NCI-H2196 (cell line): ENCODE data around the gene IL22RA2.
"Not testable (repeated sequence)": the region's sequence is repeated elsewhere in the genome, so short reads cannot be mapped to it uniquely, and the experiment has no call there.

Source experiments
- DNase-seq: peaks from one replicate; lab custom pipeline; 2025; ENCODE audit not compliant: unreplicated experiment; lab: John Stamatoyannopoulos, UW

The IL22RA2 gene

DNA sequence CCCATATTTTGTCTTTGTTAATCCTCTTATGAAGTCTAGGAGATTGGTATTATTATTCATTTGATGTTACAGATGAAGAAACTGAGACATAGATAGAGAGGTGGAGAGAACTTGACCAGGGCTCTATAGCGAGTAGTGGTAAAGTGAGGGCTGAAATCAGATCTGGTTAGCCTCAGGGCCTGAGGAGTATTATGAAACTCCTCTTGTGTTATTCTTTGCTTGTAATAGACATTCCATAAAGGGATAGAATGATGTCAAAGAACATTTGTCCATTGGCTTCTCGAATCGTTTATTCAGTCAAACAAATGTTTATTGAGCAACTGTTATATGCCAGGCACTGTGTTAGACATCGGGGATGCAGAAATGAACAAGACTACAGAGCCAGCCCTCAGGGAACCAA is at the start of gene IL22RA2:
TSS of gene IL22RA2 (minus strand) at position 144 of the 400 bp plus-strand sequence. CDS start 11,895 bp downstream, outside the sequence.
- no peak for DNase-seq

- no peak for DNase-seq
These were observed 48.9 kb upstream of the IL22RA2 start for GRCh38 chr6:137222381-137222780.

DNA sequence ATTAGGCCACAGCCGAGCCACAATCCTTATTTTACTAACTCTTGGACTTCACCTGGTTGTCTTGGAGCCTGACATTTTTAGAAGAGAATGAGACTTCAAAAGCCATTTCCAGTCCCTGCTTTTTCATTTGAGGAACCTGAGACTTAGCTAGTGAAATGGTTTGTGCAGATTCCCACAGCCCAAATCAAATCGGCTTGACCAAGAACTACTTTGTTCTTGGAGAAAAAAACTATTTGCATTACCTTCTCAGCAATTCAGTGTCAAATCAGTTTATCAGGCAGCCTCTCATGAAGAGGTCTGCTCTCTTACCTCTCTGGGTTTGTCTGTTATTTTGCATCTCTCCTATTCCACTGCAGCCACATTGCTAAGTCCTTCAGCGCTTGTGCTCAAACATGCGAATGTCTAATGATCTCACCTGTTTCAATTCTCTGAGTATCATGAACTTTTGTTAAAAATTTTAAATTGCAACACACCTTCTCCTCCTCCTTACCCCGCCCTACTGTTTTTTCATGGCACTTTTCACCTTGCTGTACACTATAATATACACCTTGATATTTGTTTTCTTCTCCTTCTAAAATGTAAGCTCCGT is 46.3 kb upstream of the IL22RA2 start:
- DNase-seq: no peak

DNA sequence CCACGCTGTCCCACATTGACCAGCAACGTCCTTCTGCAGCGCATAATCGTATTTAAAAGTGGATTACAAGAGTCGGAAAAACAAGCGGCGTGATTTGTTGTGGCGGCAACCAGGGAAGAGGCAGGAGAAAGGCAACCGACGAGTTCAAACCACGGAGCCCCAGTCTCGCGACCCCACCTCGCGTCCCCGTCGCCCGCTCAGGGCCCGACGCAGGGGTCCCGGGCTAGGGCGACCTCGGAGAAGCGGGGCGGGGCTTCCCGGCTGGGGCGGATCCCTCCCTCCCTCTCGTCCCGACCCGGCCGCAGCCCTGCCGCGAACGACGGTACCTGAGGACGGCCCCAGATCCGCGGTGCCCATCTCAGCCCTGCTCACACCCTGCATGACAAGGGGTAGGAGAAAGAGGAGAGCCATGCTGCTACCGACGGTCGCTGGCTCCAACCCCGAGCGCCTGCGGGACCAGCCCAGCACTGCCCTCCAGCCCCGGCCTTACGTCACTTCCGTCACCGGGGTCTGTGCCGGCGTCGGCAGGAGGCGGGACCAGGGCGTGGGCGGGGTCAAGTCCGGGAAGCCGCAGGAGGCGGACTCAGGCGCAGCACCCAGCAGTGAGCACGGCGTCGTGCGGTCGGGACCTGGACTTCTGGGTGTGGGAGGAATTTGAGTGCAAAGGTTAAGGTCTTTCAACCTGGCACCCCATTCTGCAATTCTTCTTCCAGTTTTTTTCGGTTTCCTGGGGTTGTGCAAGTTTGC is 45.6 kb upstream of the IL22RA2 start, which contains the start of gene IFNGR1:
TSS of gene IFNGR1 (minus strand) at position 469 of the 747 bp plus-strand sequence. CDS start at position 411, 58 bp downstream.
- peak; percentile 93 for DNase-seq

GRCh38 chr6:137218473-137218916 is 45.1 kb upstream of the IL22RA2 start:
- DNase-seq: no peak

- DNase-seq: no peak
These were observed 44.5 kb upstream of the IL22RA2 start for GRCh38 chr6:137217801-137218472.

DNA sequence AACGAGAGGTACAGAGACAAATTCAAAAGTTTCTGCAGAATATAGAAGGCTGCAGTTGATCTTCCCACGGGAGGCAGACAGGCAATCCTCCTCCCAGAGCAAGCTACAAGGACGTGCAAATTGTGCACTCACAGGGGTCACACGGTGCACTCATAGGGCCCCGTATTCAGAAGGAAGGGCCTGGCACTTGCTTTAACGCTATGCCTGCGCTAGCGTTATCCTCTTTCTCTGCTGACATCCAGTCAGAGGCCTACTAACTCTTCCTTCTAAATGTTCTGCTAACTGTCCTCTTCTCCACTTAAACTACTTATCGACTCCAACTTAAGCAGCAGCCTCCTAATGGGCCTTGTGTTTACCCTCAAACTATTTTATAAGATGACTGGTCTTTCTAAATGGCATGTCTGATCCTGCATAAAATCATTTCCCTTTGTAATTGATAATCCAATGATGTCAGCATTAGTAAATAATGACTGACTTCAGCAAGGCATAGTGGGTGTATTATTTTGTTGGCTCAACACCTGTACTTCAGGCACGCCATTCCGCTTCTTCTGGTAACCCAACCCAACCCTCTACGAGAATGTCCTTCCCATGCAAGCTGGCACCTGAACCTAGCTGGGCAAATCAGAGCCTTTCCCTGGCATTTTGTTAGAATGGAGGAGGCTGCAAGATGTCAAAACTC is 43.6 kb upstream of the IL22RA2 start:
- DNase-seq: peak; percentile 45

DNA sequence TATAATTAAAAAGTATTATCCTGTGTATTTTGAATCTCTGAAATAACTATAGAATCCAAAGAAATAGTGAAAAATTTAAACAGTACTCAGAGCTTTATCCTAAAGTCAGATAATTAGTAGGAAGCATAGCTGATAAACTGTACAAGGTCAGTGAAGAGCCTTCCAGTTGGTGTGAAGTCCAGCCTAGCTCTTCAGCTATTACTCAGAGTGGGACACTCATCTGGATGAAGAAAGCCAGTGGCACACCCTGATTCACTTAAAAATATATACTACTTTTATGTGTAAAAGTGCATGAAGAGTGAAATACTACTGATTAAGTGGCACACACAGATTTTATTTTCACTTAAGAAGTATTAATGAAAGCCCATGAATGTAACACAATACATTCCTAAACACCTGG is 42.7 kb upstream of the IL22RA2 start:
- DNase-seq: no peak

GRCh38 chr6:137215630-137216029 is 42.2 kb upstream of the IL22RA2 start:
- not testable (repeated sequence) for DNase-seq

DNA sequence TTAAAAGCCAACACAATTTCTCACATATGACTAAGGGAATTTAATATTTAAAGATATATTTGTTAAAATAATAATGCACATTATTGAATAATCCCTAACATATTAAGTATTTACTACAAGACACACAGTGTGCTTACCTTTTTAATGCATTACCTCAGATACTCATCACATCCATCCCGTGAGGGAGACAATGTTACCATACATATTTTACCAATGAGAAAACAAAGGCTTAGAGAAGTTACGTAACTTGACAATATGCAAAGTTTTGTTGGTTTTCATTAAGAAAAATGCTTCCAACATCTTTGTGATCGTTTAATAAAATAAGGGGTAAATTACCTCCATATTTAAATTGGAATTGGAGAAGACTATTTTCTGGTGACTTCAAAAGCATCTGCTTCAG is 41.5 kb upstream of the IL22RA2 start:
- DNase-seq: no peak

DNA sequence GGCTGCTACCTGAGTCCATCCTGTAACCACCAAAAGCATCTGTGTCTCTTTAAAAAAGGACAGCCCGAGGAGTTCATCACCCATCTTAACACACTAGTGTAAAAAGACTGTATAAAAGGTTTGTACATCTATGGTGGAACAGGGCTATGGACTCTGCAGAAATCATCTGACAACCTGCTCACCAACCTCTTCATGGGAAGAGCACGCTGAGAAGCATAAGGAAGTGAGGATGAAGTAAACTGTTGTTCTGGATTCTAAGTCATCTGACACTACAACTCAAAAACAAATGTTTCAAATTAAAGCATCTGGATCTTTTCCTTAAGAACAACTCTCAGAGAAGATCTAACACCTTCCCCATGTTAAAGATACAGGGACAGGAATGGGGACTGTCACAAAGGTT is 40.4 kb upstream of the IL22RA2 start:
- no peak for DNase-seq

DNA sequence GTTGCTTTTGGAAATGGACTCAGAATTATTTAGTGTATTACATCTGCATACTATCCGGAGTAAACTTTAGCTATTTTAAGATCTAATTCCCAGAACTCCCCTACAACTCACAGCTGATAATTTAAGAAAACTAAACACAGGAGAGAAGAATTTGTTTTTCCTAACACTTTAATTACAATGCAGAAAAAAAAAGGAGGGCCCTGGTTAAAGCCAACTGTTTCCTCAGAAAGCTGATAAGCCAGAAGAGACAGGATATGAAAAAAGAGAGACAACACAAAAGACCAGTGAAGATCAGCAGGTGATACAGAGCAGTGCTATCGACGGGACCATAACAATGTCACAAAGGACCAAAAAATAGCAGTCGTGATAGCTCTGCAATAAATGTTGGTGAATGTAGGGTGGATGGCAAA is 39.9 kb upstream of the IL22RA2 start:
- DNase-seq: no peak

GRCh38 chr6:137211910-137212309 is 38.5 kb upstream of the IL22RA2 start:
- DNase-seq: no peak

DNA sequence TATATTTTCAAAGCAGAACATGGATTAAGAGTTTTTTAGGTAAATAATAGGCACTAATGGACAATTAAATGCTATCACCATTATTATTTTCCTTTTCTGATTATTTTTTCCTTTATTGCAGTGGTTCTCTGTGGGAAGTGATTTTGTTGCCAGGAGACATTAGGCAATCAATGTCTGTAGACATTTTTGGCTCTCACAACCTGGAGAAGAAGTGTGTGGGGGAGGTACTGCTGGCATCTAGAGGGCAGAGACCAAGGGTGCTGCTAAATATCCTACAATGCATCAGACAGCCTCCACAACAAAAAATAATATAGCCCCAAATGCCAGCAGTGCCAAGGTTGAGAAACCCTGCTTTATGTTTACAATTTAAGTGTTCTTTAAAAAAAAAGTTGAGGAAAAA is 37.5 kb upstream of the IL22RA2 start:
- no peak for DNase-seq

DNA sequence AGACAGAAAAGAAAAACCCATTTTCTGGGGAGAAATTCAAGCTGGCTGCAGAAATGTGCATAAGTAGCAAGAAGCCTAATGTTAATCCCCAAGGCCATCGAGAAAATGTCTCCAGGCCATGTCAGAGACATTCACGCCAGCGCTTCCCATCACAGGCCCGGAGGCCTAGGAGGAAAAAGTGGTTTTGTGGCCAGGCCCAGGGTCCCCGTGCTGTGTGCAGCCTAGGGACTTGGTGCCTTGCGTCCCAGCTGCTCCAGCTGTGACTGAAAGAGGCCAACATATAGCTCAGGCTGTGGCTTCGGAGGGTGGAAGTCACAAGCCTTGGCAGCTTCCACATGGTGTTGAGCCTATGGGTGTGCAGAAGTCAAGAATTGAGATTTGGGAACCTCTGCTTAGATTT is 34.8 kb upstream of the IL22RA2 start:
- no peak for DNase-seq

DNA sequence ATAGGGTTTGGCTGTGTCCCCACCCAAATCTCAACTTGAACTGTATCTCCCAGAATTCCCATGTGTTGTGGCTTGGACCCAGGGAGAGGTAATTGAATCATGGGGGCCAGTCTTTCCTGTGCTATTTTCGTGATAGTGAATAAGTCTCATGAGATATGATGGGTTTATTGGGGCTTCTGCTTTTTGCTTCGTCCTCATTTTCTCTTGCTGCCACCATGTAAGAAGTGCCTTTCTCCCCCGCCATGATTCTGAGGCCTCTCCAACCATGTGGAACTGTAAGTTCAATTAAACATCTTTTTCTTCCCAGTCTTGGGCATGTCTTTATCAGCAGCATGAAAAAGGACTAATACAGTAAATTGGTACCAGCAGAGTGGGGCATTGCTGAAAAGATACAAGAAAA is 34.0 kb upstream of the IL22RA2 start:
- not testable (repeated sequence) for DNase-seq

DNA sequence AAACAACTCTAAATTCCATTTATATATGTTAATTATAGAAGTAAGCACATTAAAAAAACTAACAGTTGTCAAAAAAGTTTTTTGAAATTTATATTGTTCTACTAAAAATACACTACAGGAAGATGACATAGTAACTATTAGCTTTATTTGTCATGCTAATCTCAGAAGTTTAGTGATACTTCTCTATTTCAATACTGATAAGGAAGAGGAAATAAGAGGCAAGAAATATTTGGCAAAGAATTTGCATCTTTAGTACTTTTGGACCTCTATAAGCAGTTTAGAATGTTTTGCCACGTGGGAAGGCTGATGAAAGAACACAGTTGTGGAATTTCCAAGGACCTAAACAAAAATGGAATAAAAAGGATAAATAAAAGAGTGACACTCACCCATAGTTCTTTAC is 33.1 kb upstream of the IL22RA2 start:
- DNase-seq: no peak

- no peak for DNase-seq
These were observed 29.8 kb upstream of the IL22RA2 start for GRCh38 chr6:137203256-137203655.

DNA sequence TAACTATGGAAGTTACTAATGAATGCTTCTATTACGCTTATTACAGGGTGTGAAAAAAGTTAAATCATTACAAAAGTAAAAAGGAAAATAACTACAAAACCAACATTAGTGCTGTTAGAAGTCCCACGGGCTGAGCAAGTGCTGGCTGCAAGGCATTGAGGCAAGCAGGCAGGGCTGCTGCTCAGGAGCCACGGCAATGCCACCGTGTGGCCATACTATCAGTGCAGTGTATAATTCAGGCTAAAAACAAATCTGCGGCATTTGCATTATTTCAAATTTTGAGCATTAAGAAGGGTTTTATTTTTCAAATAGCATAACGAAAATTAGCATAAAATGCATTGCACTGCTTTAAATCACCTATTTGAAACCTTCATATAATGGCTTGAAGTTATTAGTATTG is 28.6 kb upstream of the IL22RA2 start:
- no peak for DNase-seq

DNA sequence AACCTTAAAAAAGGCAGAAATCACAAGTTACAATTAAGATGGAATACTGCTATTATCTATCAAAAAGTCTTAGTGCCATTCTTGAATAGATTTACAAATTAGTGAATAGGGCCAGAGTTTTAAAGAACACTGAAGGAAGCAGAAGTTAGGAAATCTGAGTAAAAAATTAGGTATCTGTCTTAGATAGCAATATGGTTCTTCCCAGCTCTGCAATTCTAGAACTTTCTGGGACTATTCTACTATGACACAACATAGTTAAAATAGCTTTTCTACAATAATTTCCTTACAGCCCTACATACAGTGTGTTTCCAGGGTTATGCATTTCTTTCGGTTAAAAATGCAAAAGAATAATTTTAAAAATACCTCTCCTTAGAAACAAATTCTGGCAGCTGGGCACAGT is 27.6 kb upstream of the IL22RA2 start:
- DNase-seq: no peak

GRCh38 chr6:137200288-137200687 is 26.8 kb upstream of the IL22RA2 start:
- no peak for DNase-seq
